ENCODE measurements around the gene TMEM175. TPM values are rescaled to one million over a fixed set of nuclear protein-coding genes. Genes with fewer than 3 reads are reported as not detected.

The TMEM175 gene
- total RNA-seq, 1 experiment from 2014 or later, result 15.1 TPM

DNA sequence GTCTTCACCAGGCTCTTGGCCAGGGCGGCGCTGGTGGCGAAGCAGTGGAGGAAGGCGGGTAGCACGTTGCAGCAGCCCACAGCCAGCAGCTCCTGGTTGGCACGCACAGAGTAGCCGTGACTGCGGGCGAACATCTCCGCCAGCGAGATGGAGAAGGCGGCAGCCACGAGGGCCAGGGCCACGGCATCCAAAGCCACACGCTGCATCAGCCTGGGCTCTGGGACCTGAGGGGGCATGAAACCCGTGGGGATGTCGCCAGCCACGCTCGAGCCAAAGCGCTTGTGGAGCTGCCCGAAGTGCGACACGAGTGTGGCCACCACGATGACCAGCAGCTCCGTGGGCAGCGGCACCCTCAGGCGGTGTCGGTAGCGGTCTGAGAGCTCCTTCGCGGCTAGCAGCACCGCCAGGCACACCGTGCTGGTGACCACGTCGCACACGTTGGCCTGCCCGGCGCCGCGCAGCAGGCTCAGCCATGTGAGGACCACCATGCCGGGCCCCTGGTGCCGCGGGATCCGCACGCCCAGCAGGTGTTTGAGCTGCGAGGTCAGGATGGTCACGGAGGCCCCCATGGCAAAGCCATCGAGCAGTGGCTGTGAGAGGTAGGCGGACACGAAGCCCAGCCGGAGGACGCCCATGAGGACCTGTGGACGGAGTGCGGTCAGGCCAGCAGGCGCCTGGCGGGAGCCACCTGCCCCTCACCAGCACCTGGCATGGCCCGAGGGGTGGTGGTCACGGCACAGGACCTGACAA, 57.6 kb downstream of the TMEM175 start:
- Histone ChIP-seq H3K9me2 (replicated peaks; ENCODE audit: insufficient read depth, low read length) (no peaks in the 10 kb centered on the region), H3K4me1 (ENCODE audit: low read length) (peaks cover 37% of the 10 kb centered on the region), H2AFZ (ENCODE audit: low read length) (no peak overlapping the region)

DNA sequence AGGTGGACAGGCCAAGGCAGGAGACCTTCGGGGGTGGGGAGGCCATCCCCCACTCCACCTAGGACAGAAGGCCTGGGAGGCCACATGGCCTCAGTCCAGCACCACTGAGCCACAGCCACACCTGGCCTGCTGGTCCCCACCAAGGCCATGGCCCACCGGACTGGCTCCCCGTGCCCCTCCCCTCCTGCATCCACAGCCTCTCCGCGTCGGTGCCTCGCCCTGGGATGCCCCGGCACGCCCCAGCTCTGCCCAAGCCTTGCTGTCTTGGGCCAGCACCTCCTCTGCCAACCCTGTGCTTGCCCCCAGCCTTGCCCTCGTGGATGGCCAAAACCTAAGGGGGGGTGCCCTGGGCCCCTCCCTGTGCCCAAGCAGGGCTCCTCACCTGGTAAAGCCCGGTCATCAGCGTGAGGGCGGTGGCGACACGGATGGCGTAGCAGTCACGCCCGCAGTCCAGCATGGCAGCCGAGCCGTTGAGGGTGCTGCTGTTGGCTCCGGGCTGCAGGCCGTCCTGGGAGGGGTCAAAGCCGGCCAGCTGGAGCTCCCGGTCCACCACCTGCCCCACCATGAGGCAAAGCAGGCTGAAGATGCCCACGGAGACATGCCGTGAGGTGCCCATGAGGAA, 58.6 kb downstream of the TMEM175 start:
- no peak overlapping the region for H3K4me2 ChIP-seq (ENCODE audit: low read depth, low read length, poor library complexity, severe bottlenecking)

More for the DNA sequence above, 57.6 kb downstream of the TMEM175 start:
- H4K20me1 ChIP-seq (ENCODE audit: insufficient read depth, low read depth, low read length), result peaks cover 4% of the 10 kb centered on the region; the same call in 1 of the 2 replicates
- H3K36me3 ChIP-seq (ENCODE audit: insufficient read depth, low read length), result no peaks in the 10 kb centered on the region
- H3K9me3 ChIP-seq (ENCODE audit: low read length), result no peaks in the 10 kb centered on the region
- H3K4me3 ChIP-seq (ENCODE audit: low read length), result no peak overlapping the region
- H3K9ac ChIP-seq (ENCODE audit: low read length), result no peak overlapping the region
- no peak overlapping the region for H3K4me2 ChIP-seq (ENCODE audit: low read depth, low read length, poor library complexity, severe bottlenecking)
- H3K27ac ChIP-seq (ENCODE audit: low read length), result no peak overlapping the region
- H3K79me2 ChIP-seq (ENCODE audit: low read length), result no peaks in the 10 kb centered on the region
- DNase-seq, result no peak
- H3K27me3 ChIP-seq (ENCODE audit: low read length), result no peaks in the 10 kb centered on the region

DNA sequence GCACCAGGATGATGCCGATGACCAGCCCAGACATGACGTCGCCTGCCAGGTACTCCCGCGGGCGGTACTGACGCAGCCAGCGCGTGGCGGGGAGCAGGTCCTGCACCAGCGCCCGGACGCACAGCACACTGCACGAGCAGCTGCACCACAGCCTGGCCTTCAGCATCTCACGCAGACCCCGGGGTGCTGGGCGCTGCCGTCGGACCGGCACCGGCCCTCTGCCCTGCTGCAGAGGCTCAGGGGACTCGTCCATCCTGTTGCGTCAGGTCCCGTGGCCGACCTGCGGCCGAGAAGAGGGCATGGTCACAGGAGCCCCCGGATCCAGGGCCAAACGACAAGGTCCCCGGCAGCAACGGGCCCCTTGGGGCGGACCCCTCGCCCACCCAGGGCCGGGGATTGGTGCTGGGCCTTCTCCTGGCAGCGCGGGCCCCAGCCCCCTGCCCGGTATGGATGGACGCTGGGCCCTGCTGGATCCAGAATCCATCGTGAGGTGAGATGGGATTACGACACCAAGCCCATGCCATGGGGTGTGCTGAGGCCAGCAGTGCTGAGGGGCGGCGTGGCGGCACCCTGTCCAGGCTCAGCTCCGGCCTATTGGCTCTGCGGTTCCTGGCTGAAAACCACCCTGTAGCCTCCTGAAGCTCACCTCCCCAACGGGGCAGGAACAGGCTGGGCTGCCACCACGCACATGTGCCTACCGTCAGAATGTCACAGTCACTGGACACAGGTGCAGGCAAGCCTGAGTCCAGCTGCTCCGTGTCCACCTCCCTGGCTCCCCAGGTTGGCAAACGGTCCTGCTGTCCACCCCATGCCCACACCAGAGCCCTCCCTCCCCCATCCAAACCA, 59.4 kb downstream of the TMEM175 start:
- Histone ChIP-seq H3K9me2 (replicated peaks; ENCODE audit: insufficient read depth, low read length) (no peaks in the 10 kb centered on the region), H3K9me3 (ENCODE audit: low read length) (no peaks in the 10 kb centered on the region), H2AFZ (ENCODE audit: low read length) (no peak overlapping the region), H3K27ac (ENCODE audit: low read length) (no peak overlapping the region), H3K9ac (ENCODE audit: low read length) (no peak overlapping the region), H3K36me3 (ENCODE audit: insufficient read depth, low read length) (no peaks in the 10 kb centered on the region), H3K27me3 (ENCODE audit: low read length) (no peaks in the 10 kb centered on the region), H3K79me2 (ENCODE audit: low read length) (no peaks in the 10 kb centered on the region), H3K4me1 (ENCODE audit: low read length) (peaks cover 22% of the 10 kb centered on the region), H4K20me1 (ENCODE audit: insufficient read depth, low read depth, low read length) (peaks cover 17% of the 10 kb centered on the region; the same call in 1 of the 2 replicates), H3K4me2 (ENCODE audit: low read depth, low read length, poor library complexity, severe bottlenecking) (no peak overlapping the region), H3K4me3 (ENCODE audit: low read length) (no peak overlapping the region)
- DNase-seq, result no peak

More for the DNA sequence above, 58.6 kb downstream of the TMEM175 start:
- H2AFZ ChIP-seq (ENCODE audit: low read length), result no peak overlapping the region
- DNase-seq, result no peak
- H3K36me3 ChIP-seq (ENCODE audit: insufficient read depth, low read length), result no peaks in the 10 kb centered on the region
- H3K4me1 ChIP-seq (ENCODE audit: low read length), result peaks cover 30% of the 10 kb centered on the region
- no peak overlapping the region for H3K4me3 ChIP-seq (ENCODE audit: low read length)
- H3K27me3 ChIP-seq (ENCODE audit: low read length), result no peaks in the 10 kb centered on the region
- H3K9me2 ChIP-seq (replicated peaks; ENCODE audit: insufficient read depth, low read length), result no peaks in the 10 kb centered on the region
- H3K79me2 ChIP-seq (ENCODE audit: low read length), result no peaks in the 10 kb centered on the region
- H4K20me1 ChIP-seq (ENCODE audit: insufficient read depth, low read depth, low read length), result peaks cover 10% of the 10 kb centered on the region; the same call in 1 of the 2 replicates
- H3K9me3 ChIP-seq (ENCODE audit: low read length), result no peaks in the 10 kb centered on the region
- H3K27ac ChIP-seq (ENCODE audit: low read length), result no peak overlapping the region
- H3K9ac ChIP-seq (ENCODE audit: low read length), result no peak overlapping the region

DNA sequence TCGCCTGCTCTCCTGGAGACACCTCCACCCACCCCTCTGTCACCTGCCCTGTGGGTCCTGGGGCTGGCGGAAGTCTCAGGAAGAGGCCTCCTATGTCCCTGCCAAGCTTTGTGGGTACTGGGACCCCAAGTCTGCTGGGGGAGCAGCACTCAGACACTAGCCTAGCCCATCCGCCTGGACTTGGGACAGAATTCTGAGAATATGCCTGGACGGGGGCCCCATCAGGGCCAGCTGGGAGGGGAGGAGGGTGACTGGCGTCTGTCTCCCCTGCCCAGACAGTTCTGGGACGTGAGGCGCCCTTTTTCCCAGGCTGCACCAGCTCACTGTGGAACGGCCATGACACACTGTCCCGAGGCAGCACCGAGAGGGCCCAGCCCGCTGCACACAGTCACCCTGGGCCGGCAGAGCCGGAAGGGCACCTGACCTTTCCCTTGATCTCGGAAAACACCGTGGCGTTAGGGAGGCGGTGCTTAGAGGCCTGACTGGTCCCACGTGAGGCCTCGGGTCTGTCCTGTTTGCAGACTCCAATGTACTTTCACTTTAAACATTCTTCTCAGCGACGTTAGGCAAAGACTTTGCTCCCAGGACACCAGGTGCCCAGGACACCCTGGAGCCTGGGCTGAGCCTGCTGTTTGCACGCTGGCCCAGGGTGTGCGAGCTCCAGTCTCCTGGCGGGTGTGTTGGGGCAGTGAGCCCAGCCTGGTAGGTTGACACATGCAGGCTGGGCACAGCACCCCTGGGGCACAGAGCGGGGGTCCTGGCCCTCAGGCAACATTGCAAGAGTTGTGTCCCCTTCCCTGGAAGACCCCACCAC, 60.2 kb downstream of the TMEM175 start:
- H3K79me2 ChIP-seq (ENCODE audit: low read length), result no peaks in the 10 kb centered on the region
- H3K27me3 ChIP-seq (ENCODE audit: low read length), result no peaks in the 10 kb centered on the region
- H3K4me2 ChIP-seq (ENCODE audit: low read depth, low read length, poor library complexity, severe bottlenecking), result no peak overlapping the region
- H3K9ac ChIP-seq (ENCODE audit: low read length), result no peak overlapping the region
- DNase-seq, result no peak
- no peaks in the 10 kb centered on the region for H3K9me2 ChIP-seq (replicated peaks; ENCODE audit: insufficient read depth, low read length)
- no peaks in the 10 kb centered on the region for H3K9me3 ChIP-seq (ENCODE audit: low read length)
- peaks cover 17% of the 10 kb centered on the region; the same call in 1 of the 2 replicates for H4K20me1 ChIP-seq (ENCODE audit: insufficient read depth, low read depth, low read length)
- H3K4me1 ChIP-seq (ENCODE audit: low read length), result peaks cover 19% of the 10 kb centered on the region
- H3K4me3 ChIP-seq (ENCODE audit: low read length), result no peak overlapping the region
- no peak overlapping the region for H2AFZ ChIP-seq (ENCODE audit: low read length)
- H3K36me3 ChIP-seq (ENCODE audit: insufficient read depth, low read length), result no peaks in the 10 kb centered on the region
- H3K27ac ChIP-seq (ENCODE audit: low read length), result no peak overlapping the region

DNA sequence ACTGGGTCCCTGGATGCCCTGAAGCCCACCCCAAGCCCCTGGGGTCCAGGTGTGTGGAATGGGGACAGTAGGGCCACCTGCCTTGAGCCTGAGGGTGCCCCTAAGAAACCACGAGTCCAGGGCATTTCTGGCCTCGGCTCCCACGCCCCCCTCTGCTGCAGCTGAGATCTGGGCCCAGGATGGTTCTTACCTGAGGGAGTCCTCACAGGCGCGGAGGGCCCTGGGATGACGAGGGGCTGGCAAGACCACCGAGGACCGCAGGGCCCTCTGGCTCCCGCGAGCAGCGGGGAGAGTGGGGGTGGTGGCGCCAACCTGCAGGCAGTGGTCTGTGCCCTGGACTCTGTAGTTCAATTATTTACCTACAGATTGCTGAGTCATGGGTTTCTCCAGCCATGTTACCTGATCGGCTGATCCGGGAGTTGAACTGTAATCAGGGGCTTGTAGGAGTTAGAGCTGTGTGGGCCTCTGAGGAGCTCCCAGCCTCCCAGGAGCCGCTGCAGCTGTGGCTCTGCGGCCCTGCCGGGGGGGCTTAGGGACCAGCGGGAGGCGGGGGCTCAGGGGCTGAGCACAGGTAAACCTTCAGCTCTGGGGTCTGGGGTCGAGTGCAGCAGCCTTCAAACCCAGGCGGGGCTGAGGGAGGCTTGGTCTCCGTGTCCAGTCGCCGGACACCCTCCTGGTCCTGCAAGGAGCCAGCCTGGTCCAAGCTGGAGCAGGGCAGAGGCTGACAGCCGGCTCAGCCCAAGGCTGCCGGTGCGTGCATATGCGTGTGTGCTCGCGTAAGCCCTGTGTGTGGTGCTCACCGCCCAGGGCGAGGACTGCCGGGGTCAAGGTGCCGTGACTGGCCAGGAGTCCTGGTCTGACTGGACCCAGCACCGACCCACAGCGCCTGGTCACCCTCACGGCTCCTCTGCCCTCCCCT, 61.1 kb downstream of the TMEM175 start, which contains the start of gene SLC26A1:
Gene SLC26A1 (minus strand): TSS at position 294 of the 919 bp plus-strand sequence. CDS start 1,701 bp downstream, outside the sequence.
- Histone ChIP-seq H3K9me2 (replicated peaks; ENCODE audit: insufficient read depth, low read length) (no peaks in the 10 kb centered on the region), H3K4me1 (ENCODE audit: low read length) (peaks cover 13% of the 10 kb centered on the region), H3K27ac (ENCODE audit: low read length) (no peak within 1 kb of the TSS), H3K79me2 (ENCODE audit: low read length) (no peaks in the 10 kb centered on the region), H3K9ac (ENCODE audit: low read length) (no peak within 1 kb of the TSS), H3K36me3 (ENCODE audit: insufficient read depth, low read length) (no peaks in the 10 kb centered on the region), H3K4me2 (ENCODE audit: low read depth, low read length, poor library complexity, severe bottlenecking) (no peak within 1 kb of the TSS), H4K20me1 (ENCODE audit: insufficient read depth, low read depth, low read length) (peaks cover 17% of the 10 kb centered on the region; the same call in 1 of the 2 replicates), H2AFZ (ENCODE audit: low read length) (no peak within 1 kb of the TSS), H3K9me3 (ENCODE audit: low read length) (no peaks in the 10 kb centered on the region), H3K4me3 (ENCODE audit: low read length) (no peak within 1 kb of the TSS), H3K27me3 (ENCODE audit: low read length) (no peaks in the 10 kb centered on the region)
- no peak for DNase-seq

DNA sequence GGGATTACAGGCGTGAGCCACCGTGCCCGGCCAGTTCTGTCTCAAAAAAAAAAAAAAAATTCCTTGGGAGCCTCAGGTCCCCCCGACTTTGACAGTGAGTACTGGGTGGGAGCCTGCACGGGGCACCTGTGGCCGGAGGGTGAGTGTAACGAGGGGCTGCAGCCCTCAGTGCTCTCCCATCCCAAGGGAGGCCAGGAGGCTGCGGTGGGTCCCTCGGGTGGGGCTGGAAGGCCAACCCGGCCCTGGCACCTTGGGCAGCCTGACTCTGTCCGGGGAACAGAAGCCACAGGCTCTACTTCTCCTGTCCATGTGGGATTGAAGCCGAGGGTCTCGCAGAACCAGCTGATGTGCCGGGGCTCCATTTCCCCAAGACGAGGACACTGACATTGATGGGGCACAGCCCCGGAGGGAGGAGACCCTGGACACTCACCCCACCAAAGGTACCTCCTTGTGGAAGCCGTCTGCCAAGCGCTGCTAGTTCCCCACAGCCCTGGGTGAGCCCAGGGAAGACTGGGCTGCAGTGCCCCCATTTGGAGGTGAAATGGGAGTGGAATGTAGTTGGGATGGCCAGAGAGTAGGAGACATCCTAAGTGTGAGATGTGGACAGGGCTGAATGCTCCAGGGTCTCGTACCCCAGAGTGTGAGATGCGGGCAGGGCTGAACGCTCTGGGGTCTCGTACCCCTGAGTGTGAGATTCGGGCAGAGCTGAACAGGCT, 63.2 kb downstream of the TMEM175 start:
- Histone ChIP-seq H3K4me3 (ENCODE audit: low read length) (no peak overlapping the region), H2AFZ (ENCODE audit: low read length) (no peak overlapping the region), H3K9me3 (ENCODE audit: low read length) (no peaks in the 10 kb centered on the region), H3K27me3 (ENCODE audit: low read length) (no peaks in the 10 kb centered on the region), H3K4me2 (ENCODE audit: low read depth, low read length, poor library complexity, severe bottlenecking) (no peak overlapping the region), H3K36me3 (ENCODE audit: insufficient read depth, low read length) (no peaks in the 10 kb centered on the region), H3K4me1 (ENCODE audit: low read length) (peaks cover 23% of the 10 kb centered on the region), H3K27ac (ENCODE audit: low read length) (no peak overlapping the region), H4K20me1 (ENCODE audit: insufficient read depth, low read depth, low read length) (peaks cover 18% of the 10 kb centered on the region; the same call in 1 of the 2 replicates), H3K79me2 (ENCODE audit: low read length) (no peaks in the 10 kb centered on the region), H3K9me2 (replicated peaks; ENCODE audit: insufficient read depth, low read length) (no peaks in the 10 kb centered on the region), H3K9ac (ENCODE audit: low read length) (no peak overlapping the region)
- DNase-seq, result no peak
